Measurements from ENCODE around the gene AMH. TPM values are rescaled to one million over a fixed set of nuclear protein-coding genes. Genes with fewer than 3 reads are reported as not detected.

Gene AMH
- total RNA-seq, 2 experiments from 2014 or later, result 14.8 to 49.7 TPM

- Histone ChIP-seq H4K20me1 (ENCODE audit: insufficient read depth, low read length) (peaks cover 53% of the 10 kb centered on the region), H3K9me3 (ENCODE audit: low read length) (no peaks in the 10 kb centered on the region), H3K4me2 (ENCODE audit: low read length) (peak overlapping the region; percentile 91), H3K27ac (ENCODE audit: low read depth, low read length, poor library complexity, severe bottlenecking) (peak overlapping the region; percentile 75), H3K4me1 (ENCODE audit: insufficient read depth, low read length, poor library complexity, severe bottlenecking) (peaks cover 62% of the 10 kb centered on the region), H3K79me2 (ENCODE audit: insufficient read depth, low read depth, low read length) (peaks cover 85% of the 10 kb centered on the region), H3K9me2 (ENCODE audit: insufficient read depth, low read length) (no peaks in the 10 kb centered on the region), H3K36me3 (ENCODE audit: insufficient read depth, low read length) (peaks cover 81% of the 10 kb centered on the region), H2AFZ (ENCODE audit: low read length) (no peak overlapping the region), H3K4me3 (ENCODE audit: low read depth, low read length, poor library complexity, severe bottlenecking) (peak overlapping the region; percentile 96)
- intact Hi-C loops (cut with micrococcal nuclease; ENCODE audit: unreplicated experiment), result loop anchor here (2.0 to 5.0 kb wide), 2 partner anchors 87 to 374 kb away; partner anchors contain the start of gene AP3D1
- no peak for DNase-seq (ENCODE audit: low spot score)
- no peak for TF ChIP-seq CTCF (conservative IDR thresholded peaks at IDR 0.05; ENCODE audit: low read length)
- no peak for TF ChIP-seq EZH2phosphoT487 (IDR thresholded peaks at IDR 0.05; ENCODE audit: borderline replicate concordance, low read depth, low read length)
- CTCF ChIA-PET (ENCODE audit: unreplicated experiment), result interaction anchor here (0.5 kb wide), 1 partner anchor 77 kb away, joined by 5 read pairs; no protein-coding TSS in a partner anchor
- BruUV-seq (replicated peaks), result no TSS peak
- POLR2A ChIA-PET, result interaction anchor here (0.5 to 1.2 kb wide), 5 partner anchors 15 to 443 kb away, joined by 3 to 5 read pairs (median 4); no protein-coding TSS in a partner anchor
Observed at GRCh38 chr19:2237869-2238153, 11.3 kb upstream of the AMH start.

- ChIA-PET POLR2A (interaction anchor here (0.6 to 1.2 kb wide), 7 partner anchors 17 to 291 kb away, joined by 3 to 5 read pairs (median 3); partner anchors contain the start of gene JSRP1), CTCF (ENCODE audit: unreplicated experiment) (interaction anchor here (0.8 kb wide), 1 partner anchor 21 kb away, joined by 3 read pairs; no protein-coding TSS in a partner anchor)
- Histone ChIP-seq H4K20me1 (ENCODE audit: insufficient read depth, low read length) (peaks cover 53% of the 10 kb centered on the region), H3K27ac (ENCODE audit: low read depth, low read length, poor library complexity, severe bottlenecking) (peak overlapping the region; percentile 75), H3K9me3 (ENCODE audit: low read length) (no peaks in the 10 kb centered on the region), H3K79me2 (ENCODE audit: insufficient read depth, low read depth, low read length) (peaks cover 87% of the 10 kb centered on the region), H3K36me3 (ENCODE audit: insufficient read depth, low read length) (peaks cover 81% of the 10 kb centered on the region), H3K4me3 (ENCODE audit: low read depth, low read length, poor library complexity, severe bottlenecking) (peak overlapping the region; percentile 96), H3K4me1 (ENCODE audit: insufficient read depth, low read length, poor library complexity, severe bottlenecking) (peaks cover 48% of the 10 kb centered on the region), H2AFZ (ENCODE audit: low read length) (no peak overlapping the region), H3K9me2 (ENCODE audit: insufficient read depth, low read length) (no peaks in the 10 kb centered on the region), H3K4me2 (ENCODE audit: low read length) (peak overlapping the region; percentile 91)
- peak; percentile 42 for DNase-seq (ENCODE audit: low spot score)
- BruUV-seq (replicated peaks), result no TSS peak
- no peak for TF ChIP-seq EZH2phosphoT487 (IDR thresholded peaks at IDR 0.05; ENCODE audit: borderline replicate concordance, low read depth, low read length)
- TF ChIP-seq CTCF (conservative IDR thresholded peaks at IDR 0.05; ENCODE audit: low read length), result no peak
- intact Hi-C loops (cut with micrococcal nuclease; ENCODE audit: unreplicated experiment), result loop anchor here (5.0 kb wide), 1 partner anchor 373 kb away; no protein-coding TSS in a partner anchor
Observed at GRCh38 chr19:2239173-2239572, 9.9 kb upstream of the AMH start.
